Heart left ventricle (tissue), 16 donors: ENCODE measurements around the gene REPIN1. TPM values are rescaled to one million over a fixed set of nuclear protein-coding genes. Genes with fewer than 3 reads are reported as not detected.
A peak's percentile ranks its signal among the peaks of the same experiment; 100 is the strongest.

ENCODE experiments used
- ATAC-seq, 4 donors: fragments of 200-7000 bp; cut with Tn5 transposase; one replicate each; pipeline ENCODE4 v1.9.1; 2020 to 2022; ENCODE audit warnings: moderate library complexity in 4 of 4, mild to moderate bottlenecking in 3 of 4, moderate number of reproducible peaks in 1 of 4
- DNase-seq, 5 donors: peaks; one replicate each; pipeline ENCODE4 v3.0.0-alpha.2; 2020
- H3K27ac ChIP-seq, 12 donors: fragments of 200-600 bp; sonication (generic) in 4 of 12; one replicate each; pipeline versions ENCODE4 v1.5.0 to v1.8.0; 2016 to 2022; ENCODE audit warnings: mild to moderate bottlenecking in 2 of 12
- H3K27me3 ChIP-seq, 9 donors: fragments of 200-600 bp; sonication (generic) in 2 of 9; one replicate each; pipeline versions ENCODE4 v1.5.1 to v1.8.0; 2016 to 2022; ENCODE audit warnings: mild to moderate bottlenecking in 3 of 9
- H3K36me3 ChIP-seq, 9 donors: fragments of 200-600 bp; sonication (generic) in 2 of 9; one replicate each; pipeline versions ENCODE4 v1.5.0 to v1.8.0; 2018 to 2022; ENCODE audit warnings: mild to moderate bottlenecking in 2 of 9
- H3K4me1 ChIP-seq, 12 donors: fragments of 200-600 bp; sonication (generic) in 4 of 12; one replicate each; pipeline versions ENCODE4 v1.5.0 to v1.8.0; 2016 to 2022; ENCODE audit warnings: mild to moderate bottlenecking in 3 of 12
- H3K4me3 ChIP-seq, 12 donors: fragments of 200-600 bp; sonication (generic) in 4 of 12; one replicate each; pipeline versions ENCODE4 v1.5.0 to v1.8.0; 2017 to 2022; ENCODE audit warnings: mild to moderate bottlenecking in 9 of 12, moderate library complexity in 4 of 12
- H3K9me3 ChIP-seq, 12 donors: fragments of 200-600 bp; sonication (generic) in 4 of 12; one replicate each; pipeline versions ENCODE4 v1.5.0 to v1.8.0; 2016 to 2022; ENCODE audit warnings: mild to moderate bottlenecking in 1 of 12
- CTCF ChIP-seq, 12 donors: fragments of 200-600 bp; sonication (generic) in 4 of 12; IDR thresholded peaks; one replicate each; pipeline versions ENCODE4 v1.5.0 to v1.8.0; 2018 to 2022; ENCODE audit warnings: antibody characterized with exemption in 12 of 12, mild to moderate bottlenecking in 5 of 12
- POLR2A ChIP-seq, 2 donors: fragments of 450-650 bp; IDR thresholded peaks; one replicate each; pipeline ENCODE4 v1.6.1; 2017; ENCODE audit warnings: antibody characterized with exemption in 2 of 2, mild to moderate bottlenecking in 2 of 2, moderate library complexity in 2 of 2
- WGBS, 4 donors: extraction: QIAGEN DNeasy Blood & Tissue Kit in 2 of 4; methylation state at CpG; one replicate each; pipeline versions ENCODE4 v1.1.5 to v1.1.7; 2013 to 2018; 5-methylcytosine and 5-hydroxymethylcytosine counted together
- intact Hi-C, 10 donors: fragments of 100-400 bp; cut with DNase I; formaldehyde crosslinking; loops; one replicate each; pipeline versions ENCODE4 v1.11.1 to v1.14.2; 2022
- polyA plus RNA-seq, 2 donors: library from polyadenylated mRNA; stranded (reverse); fragments of 200-250 nt; gene quantifications; one replicate each; pipeline ENCODE4 v1.2.3, GENCODE V29; 2013
- total RNA-seq, 9 donors: library from RNA; depleted of rRNA in 2 of 9; stranded (reverse); fragments of >200 nt in 2 of 9; fragmentation: NEBNext Ultra II Directional in 3 of 9; extraction: Animal tissue kit (Norgen Biotek cat#: 25700) in 3 of 9; gene quantifications; one replicate each; pipeline versions ENCODE4 v1.1.0 to v1.2.4, GENCODE V29; 2016 to 2023
- donor health status: ischemic (EF 13 %, LVEDD 7.1; RV severe dilation, severe dysfunction).
- donor health status: healthy with polysubstance abuse.
- donor health status: DM: no; HTN: yes; CAD: no.
- donor health status: DM: no; HTN: no; CAD: no.
- donor health status: ischemic (EF 25% LVEDD 6.9; RV normal size, moderate dysfunction).
- donor health status: ischemic (EF 25% LVEDD 5.7; RV mildly dilated, moderate dysfunction).
- donor health status: healthy.
- donor health status: DM: yes; HTN: yes; CAD: no.
- donor health status: ischemic (EF 35%, LVEDD 5.7; RV mildly dilated, moderate dysfunction).
- donor health status: nonischemic (EF 11% LVEDD 7.7; RV severe dilation, severe dysfunction).
- donor health status: DM: yes; HTN: yes; CAD: no.
- donor health status: PGD.
- donor health status: ischemic (EF 29% LVEDD 5.4; RV normal size, mild dysfunction).
- donor health status: nonischemic (EF 23%, LVEDD 6.1; RV moderate dilation, normal function).

REPIN1 gene
- total and polyA plus RNA-seq, 11 donors, result 49.8 to 141 (median 98.4) TPM

DNA sequence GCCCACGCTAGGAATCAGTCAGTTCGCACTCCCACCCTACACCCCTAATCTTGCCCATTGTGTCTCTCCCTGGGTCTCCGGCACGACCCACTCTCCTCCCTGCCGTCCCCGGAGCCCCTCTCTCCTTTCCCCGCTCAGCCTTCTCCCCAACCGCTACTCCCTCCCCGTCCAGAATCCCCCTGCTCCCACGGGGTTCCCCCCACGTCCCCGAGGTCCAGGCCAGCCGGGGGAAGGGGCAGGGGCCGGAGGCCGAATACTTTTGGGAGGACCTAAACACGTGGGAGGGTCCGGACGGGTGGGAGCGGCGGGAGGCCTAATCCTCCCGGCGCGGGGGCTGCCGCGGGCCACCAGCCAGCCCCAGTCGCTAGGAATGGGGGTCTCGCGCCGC lies 27.8 kb upstream of the REPIN1 start:
- H3K9me3 ChIP-seq, result peaks cover 0 to 10% (median 2%) of the 10 kb centered on the region in 12 donors
- ATAC-seq (peak in 1 of 4 donors; percentile 6), DNase-seq (no peak)
- no peaks in the 10 kb centered on the region for H3K36me3 ChIP-seq
- H3K4me3 ChIP-seq, result peak overlapping the region; percentile 8 to 65 (median 48)
- peaks cover 0 to 42% (median 7%) of the 10 kb centered on the region in 9 donors for H3K27me3 ChIP-seq
- intact Hi-C loops, result no loop called here
- H3K27ac ChIP-seq, result peak overlapping the region in 6 of 12 donors; percentile 0 to 93 (median 46)
- peaks cover 0 to 27% (median 12%) of the 10 kb centered on the region in 12 donors for H3K4me1 ChIP-seq
- WGBS, 4 donors, result 19 to 46% (median 26%) methylated on average over 20 to 29 of the region's 29 CpGs
- no peak for TF ChIP-seq POLR2A (IDR thresholded peaks at IDR 0.05)
- TF ChIP-seq CTCF (IDR thresholded peaks at IDR 0.05), result no peak

- Histone ChIP-seq H3K36me3 (no peaks in the 10 kb centered on the region), H3K27ac (peak within 1 kb of the TSS in 7 of 12 donors; percentile 0 to 93 (median 46)), H3K27me3 (peaks cover 0 to 42% (median 7%) of the 10 kb centered on the region in 9 donors), H3K4me1 (peaks cover 0 to 27% (median 12%) of the 10 kb centered on the region in 12 donors), H3K9me3 (peaks cover 0 to 10% (median 2%) of the 10 kb centered on the region in 12 donors), H3K4me3 (peak within 1 kb of the TSS; percentile 8 to 65 (median 48))
- DNase-seq (peak in 4 of 5 donors; percentile 49 to 78 (median 60)), ATAC-seq (peak in 3 of 4 donors; percentile 52 to 71 (median 68))
- intact Hi-C loops, result no loop called here
- WGBS, 4 donors, result 11 to 25% (median 16%) methylated on average over 39 to 49 of the region's 49 CpGs
- TF ChIP-seq POLR2A (IDR thresholded peaks at IDR 0.05), result no peak
- TF ChIP-seq CTCF (IDR thresholded peaks at IDR 0.05), result no peak
Observed at GRCh38 chr7:150341263-150342120, 27.1 kb upstream of the REPIN1 start, which contains the start of gene RARRES2. Gene RARRES2 (minus strand): TSS chr7:150341629. CDS start chr7:150340609, 1,020 bp downstream.

DNA sequence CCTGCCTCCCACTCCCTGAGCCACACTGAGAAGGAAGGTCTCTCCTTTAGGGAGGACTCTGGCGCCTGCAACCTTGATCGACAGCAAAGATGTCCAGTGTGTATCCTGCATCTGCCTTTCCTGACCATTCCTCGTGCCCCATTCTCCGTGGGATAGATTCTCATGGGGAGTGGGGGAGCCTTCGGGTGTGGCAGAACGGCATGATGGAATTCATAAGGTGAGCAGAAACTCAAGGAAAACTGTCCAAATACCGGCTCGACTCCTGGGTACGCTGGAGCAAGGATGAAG lies 26.6 kb upstream of the REPIN1 start:
- DNase-seq, result no peak
- 84 to 91% (median 88%) methylated on average over 9 of the region's 9 CpGs for WGBS, 4 donors
- ATAC-seq, result no peak
- H3K27ac ChIP-seq, result peak overlapping the region in 1 of 12 donors; percentile 93
- TF ChIP-seq CTCF (IDR thresholded peaks at IDR 0.05) (no peak), POLR2A (IDR thresholded peaks at IDR 0.05) (no peak)
- peak overlapping the region in 8 of 12 donors; percentile 34 to 65 (median 49) for H3K4me3 ChIP-seq
- peaks cover 0 to 10% (median 2%) of the 10 kb centered on the region in 12 donors for H3K9me3 ChIP-seq
- peaks cover 0 to 27% (median 12%) of the 10 kb centered on the region in 12 donors for H3K4me1 ChIP-seq
- intact Hi-C loops, result no loop called here
- H3K27me3 ChIP-seq, result peaks cover 0 to 42% (median 7%) of the 10 kb centered on the region in 9 donors
- H3K36me3 ChIP-seq, result no peaks in the 10 kb centered on the region

GRCh38 chr7:150343225-150343624 lies 25.4 kb upstream of the REPIN1 start:
- 76 to 87% (median 84%) methylated on average over 2 of the region's 2 CpGs for WGBS, 4 donors
- Histone ChIP-seq H3K4me3 (no peak overlapping the region), H3K4me1 (peaks cover 0 to 27% (median 12%) of the 10 kb centered on the region in 12 donors), H3K27ac (no peak overlapping the region), H3K36me3 (no peaks in the 10 kb centered on the region), H3K27me3 (peaks cover 0 to 42% (median 7%) of the 10 kb centered on the region in 9 donors), H3K9me3 (peaks cover 0 to 10% (median 2%) of the 10 kb centered on the region in 12 donors)
- TF ChIP-seq CTCF (IDR thresholded peaks at IDR 0.05), result no peak
- TF ChIP-seq POLR2A (IDR thresholded peaks at IDR 0.05), result no peak
- ATAC-seq, result no peak
- DNase-seq, result no peak
- intact Hi-C loops, result no loop called here
